ENCODE measurements around the gene MAMLD1.
"Not testable (repeated sequence)": the region's sequence is repeated elsewhere in the genome, so short reads cannot be mapped to it uniquely, and the experiment has no call there.

Gene MAMLD1, protein sequence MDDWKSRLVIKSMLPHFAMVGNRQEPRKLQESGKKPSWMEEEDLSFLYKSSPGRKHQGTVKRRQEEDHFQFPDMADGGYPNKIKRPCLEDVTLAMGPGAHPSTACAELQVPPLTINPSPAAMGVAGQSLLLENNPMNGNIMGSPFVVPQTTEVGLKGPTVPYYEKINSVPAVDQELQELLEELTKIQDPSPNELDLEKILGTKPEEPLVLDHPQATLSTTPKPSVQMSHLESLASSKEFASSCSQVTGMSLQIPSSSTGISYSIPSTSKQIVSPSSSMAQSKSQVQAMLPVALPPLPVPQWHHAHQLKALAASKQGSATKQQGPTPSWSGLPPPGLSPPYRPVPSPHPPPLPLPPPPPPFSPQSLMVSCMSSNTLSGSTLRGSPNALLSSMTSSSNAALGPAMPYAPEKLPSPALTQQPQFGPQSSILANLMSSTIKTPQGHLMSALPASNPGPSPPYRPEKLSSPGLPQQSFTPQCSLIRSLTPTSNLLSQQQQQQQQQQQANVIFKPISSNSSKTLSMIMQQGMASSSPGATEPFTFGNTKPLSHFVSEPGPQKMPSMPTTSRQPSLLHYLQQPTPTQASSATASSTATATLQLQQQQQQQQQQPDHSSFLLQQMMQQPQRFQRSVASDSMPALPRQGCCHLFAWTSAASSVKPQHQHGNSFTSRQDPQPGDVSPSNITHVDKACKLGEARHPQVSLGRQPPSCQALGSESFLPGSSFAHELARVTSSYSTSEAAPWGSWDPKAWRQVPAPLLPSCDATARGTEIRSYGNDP

DNA sequence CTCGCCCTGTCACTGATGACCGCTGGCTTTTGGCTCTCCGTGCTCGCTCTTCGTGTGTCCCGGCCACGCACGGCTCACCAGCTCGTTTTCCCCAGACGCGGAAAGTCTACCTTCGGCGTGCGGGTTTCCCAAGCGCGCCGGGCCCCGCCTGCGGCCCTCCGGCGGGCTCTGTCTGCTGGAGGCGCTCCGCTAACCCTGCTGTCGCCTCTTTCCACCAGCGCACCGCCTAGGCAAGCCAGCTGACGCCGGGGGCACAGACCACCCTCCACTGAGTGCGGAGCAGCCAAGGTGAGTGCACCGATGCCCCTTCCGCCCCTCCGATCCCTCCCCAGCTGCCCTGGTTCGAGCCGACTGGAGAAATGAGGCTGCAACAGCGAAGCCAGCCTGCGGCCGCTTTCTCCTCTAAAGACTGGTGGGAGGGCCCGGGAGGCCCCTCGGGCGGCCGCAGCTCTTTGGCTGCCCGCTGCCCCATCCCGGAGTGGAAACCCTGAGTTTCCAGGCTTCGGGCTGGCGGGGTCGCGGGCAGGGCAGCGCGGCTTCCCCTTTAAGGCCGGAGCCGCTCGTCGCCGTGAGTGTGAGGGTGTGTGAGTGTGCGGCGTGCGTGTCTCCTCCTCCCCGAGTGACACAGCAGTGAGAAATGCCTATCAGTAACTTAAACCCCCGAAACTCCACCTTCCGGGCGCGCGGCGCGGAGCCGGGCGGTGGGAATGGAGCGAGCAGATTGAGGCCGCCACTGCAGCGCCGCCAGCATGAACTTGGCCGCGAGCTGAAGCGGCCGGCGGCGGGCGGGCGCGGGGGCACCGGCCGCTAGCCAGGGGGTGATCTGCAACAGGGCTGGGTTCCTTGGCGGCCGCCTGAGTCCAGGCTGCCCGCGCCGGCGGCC is at the start of gene MAMLD1:
MAMLD1 (plus strand) TSS at position 719 of the 883 bp plus-strand sequence. CDS start 82,200 bp downstream, outside the sequence.
- peak; percentile 14 for DNase-seq

DNA sequence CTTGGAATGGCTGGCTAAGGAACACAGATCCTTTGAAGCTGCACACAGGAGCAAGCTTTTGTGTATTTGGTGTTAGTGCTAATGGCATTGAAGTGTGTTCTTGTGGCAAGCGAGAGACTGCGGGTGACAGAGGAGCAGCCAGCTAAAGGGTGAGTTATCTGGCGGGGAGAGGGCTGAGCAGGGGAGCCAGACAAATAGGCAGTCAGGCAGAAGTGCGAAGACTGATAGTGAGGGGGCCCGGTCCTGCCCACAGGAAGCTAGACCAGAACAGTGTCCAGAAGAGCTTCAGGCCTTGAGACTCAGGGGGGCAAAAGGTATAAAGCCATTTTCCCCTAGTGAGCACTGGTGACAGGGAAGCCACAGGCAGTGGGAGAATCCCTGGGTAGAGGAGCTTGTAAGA is 49.6 kb upstream of the MAMLD1 start:
- no peak for DNase-seq

- no peak for DNase-seq
These were observed 48.9 kb upstream of the MAMLD1 start for GRCh38 chrX:150314186-150314585.

- DNase-seq: no peak
These were observed 46.6 kb upstream of the MAMLD1 start for GRCh38 chrX:150316564-150316963.

GRCh38 chrX:150323020-150323419 is 40.1 kb upstream of the MAMLD1 start:
- no peak for DNase-seq

DNA sequence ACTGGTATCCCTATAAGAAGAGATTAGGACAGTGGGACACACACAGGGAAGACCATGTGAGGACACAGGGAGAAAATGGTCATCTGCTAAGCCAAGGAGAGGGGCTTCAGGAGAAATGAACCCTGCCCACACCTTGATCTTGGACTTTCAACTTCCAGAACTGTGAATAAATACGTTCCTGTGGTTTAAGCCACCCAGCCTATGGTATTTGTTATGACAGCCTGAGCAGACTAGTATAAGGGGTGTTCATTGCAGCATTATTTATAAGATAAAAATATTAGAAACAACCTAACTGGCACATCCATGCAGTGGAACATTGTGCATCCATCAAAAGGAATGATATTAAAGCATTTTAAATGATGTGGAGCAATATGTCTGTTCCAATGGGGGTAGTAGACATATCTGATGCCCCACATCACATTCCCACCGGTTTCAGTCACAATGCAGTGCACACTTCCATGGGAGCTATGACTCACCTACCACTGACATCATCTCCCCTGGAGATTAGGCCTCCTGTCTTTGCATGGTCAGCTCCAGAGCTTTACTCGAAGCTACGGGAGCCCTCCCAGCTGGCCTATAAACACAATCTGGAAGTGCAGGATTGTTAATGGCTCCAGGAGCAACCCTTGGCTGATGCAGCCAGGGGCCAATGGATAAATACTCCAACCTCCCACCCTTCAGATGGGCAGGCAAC is 38.9 kb upstream of the MAMLD1 start:
- DNase-seq: no peak

- no peak for DNase-seq
These were observed 38.2 kb upstream of the MAMLD1 start for GRCh38 chrX:150324919-150325318.

GRCh38 chrX:150326541-150327247 is 36.4 kb upstream of the MAMLD1 start:
- peak; percentile 25 for DNase-seq

- DNase-seq: no peak
These were observed 33.8 kb upstream of the MAMLD1 start for GRCh38 chrX:150329282-150329681.

DNA sequence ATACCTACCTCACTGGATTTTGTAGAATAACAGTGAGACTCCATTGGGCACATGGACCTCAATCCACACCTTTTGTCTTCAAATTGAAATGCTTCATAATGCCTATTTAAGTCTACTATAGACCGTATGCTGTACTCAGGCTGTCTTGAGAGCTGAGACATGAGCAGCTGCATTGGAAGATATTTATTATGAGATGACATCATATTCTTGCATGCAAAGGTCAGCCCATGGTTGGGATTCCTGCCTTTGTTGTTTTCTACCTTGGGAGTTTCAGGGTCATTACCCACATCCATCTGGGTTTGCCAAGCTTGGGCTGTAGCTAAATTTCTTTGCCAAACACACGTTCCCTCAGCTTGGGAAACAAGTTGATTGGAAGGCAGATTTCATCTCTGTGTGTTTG is 33.2 kb upstream of the MAMLD1 start:
- DNase-seq: no peak

- DNase-seq: no peak
These were observed 31.1 kb upstream of the MAMLD1 start for GRCh38 chrX:150332023-150332422.

- DNase-seq: no peak
These were observed 29.0 kb upstream of the MAMLD1 start for GRCh38 chrX:150334100-150334499.

- DNase-seq: no peak
These were observed 28.1 kb upstream of the MAMLD1 start for GRCh38 chrX:150334981-150335380.

DNA sequence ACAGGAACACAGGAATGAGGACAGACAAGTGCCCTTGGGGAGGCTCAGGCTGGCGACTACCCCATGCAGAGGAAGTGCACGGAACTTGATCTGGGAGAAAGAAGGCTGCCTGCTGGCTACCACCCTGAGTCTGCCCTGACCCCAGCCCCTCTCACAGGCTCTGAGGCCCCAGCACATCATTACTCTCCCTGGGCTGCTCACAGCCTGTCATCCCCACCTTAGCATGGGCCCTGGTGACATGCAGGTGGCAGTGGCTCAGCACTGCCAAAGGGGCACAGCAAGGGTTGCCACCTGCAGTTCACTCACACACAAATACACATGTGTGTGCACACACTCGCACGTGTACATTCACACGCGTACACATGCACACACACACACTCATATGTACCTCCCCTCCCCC is 26.1 kb upstream of the MAMLD1 start:
- no peak for DNase-seq

- no peak for DNase-seq
These were observed 25.6 kb upstream of the MAMLD1 start for GRCh38 chrX:150337536-150337935.

- no peak for DNase-seq
These were observed 24.5 kb upstream of the MAMLD1 start for GRCh38 chrX:150338615-150339014.

DNA sequence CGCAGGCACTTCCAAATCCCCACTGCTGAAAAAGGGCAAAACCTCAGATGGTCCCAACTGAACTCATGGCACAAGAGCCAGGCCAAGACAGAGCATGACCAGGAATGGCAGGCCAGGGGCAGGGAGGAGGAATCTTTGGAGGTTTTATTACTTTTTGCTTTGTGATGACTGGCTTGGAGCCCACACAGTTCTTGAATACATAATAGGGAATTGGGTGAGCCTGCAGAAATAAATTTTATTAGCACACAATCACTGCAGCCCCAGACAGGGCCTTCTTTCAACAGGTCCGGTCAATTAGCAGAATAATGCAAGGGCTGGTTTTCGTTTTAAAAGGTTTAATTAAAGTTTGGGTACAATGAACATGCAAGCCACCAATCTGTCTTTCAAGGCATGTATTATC is 23.4 kb upstream of the MAMLD1 start:
- DNase-seq: no peak

GRCh38 chrX:150340326-150340725 is 22.8 kb upstream of the MAMLD1 start:
- not testable (repeated sequence) for DNase-seq

DNA sequence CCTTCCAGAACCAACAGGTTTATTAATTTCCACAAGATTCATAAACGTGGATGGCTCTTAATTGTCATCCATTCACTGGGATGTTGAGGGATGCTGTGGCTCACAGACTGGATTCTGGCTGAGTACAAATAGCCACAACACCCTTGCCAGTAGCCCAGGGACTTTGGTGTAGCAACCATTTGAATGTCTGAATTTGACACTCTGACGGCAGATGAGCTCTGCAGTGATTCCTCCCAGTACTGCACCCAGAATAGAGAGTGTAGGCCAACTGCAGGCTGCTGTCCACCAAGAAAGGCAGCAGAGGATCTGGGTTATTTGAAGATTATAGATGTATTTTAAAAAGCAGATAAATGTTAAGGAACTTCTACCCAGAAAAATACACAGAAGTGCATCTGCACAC is 15.6 kb upstream of the MAMLD1 start:
- no peak for DNase-seq

DNA sequence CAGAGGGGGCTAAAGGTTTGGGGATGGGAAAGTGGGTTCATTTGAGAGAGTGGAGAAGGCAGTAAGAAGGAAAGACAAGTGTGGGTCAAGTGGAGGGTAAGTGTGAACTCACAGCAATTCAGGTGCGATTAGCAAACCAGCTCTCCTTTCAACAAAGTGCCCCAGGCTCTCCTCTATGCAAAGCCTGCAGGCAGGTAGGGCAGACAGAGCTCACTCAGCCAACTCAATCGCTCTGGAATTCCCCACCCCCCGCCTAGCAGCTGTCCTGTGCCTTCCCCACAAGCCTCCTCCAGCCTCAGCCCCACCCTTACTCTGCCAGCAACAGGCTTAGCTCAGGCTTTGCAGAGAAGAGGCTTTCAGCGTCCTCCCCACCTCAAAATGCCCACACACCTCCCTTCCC is 14.8 kb upstream of the MAMLD1 start:
- no peak for DNase-seq

DNA sequence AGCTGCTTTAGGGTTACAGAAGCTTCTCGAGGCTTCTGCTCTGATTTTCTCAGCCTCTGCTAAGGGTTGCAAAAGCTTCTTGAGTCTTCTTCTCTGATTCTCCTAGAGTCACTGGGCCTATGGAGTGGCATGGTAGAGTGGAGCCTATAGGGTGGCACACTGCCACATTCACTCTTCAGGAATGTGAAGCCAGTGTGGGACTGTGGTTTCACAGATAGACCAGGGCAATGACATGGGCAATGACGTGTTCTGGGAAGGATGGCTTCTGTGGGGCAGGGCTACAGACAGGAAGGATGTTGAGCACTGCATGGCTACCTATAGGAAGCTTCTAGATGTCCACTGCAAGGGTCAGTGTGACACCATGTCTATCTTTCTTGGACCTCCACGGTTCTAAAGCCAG is 11.0 kb upstream of the MAMLD1 start:
- no peak for DNase-seq

- no peak for DNase-seq
These were observed 10.5 kb upstream of the MAMLD1 start for GRCh38 chrX:150352581-150352980.
